GM04503 (cell line): ENCODE results near the gene FURIN.
"Not testable (repeated sequence)": the region's sequence is repeated elsewhere in the genome, so short reads cannot be mapped to it uniquely, and the experiment has no call there.

ENCODE experiments used
- DNase-seq: peaks from one replicate; pipeline ENCODE4 v3.0.0-alpha.2; 2012; ENCODE audit warnings: low read depth

FURIN gene

GRCh38 chr15:90883526-90883975, 15.2 kb downstream of the FURIN start:
- DNase-seq: no peak

GRCh38 chr15:90883976-90884718, 15.8 kb downstream of the FURIN start, which contains the start of gene FES:
TSS of gene FES (plus strand) at chr15:90884504. CDS start at chr15:90885046, 542 bp downstream.
- no peak for DNase-seq

DNA sequence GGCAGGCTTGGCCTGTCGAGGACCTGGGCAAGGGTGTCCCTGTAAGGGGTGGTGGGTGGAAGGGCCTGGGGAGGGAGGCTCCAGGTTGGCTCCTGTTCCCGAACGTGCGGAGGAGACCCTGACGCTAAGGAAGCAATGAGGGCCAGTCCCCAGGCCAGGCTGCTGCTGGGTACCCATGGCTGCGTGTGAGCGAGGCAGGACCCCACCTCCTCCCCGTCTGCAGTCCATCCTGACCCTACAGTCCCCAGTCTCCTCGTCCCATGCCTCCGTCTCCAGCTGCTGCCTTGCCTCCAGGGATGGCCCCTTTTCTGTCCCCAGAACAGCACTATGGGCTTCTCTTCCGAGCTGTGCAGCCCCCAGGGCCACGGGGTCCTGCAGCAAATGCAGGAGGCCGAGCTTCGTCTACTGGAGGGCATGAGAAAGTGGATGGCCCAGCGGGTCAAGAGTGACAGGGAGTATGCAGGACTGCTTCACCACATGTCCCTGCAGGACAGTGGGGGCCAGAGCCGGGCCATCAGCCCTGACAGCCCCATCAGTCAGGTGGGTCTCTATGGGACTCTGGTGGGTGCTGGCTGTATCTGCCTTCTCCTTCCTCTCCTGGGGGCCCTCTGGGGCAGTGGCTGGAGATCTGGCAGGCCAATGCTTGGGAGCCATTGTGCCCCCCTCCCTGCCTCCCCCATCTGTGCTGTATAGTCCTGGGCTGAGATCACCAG, 16.5 kb downstream of the FURIN start:
- no peak for DNase-seq

GRCh38 chr15:90885432-90886290, 17.3 kb downstream of the FURIN start:
- no peak for DNase-seq

DNA sequence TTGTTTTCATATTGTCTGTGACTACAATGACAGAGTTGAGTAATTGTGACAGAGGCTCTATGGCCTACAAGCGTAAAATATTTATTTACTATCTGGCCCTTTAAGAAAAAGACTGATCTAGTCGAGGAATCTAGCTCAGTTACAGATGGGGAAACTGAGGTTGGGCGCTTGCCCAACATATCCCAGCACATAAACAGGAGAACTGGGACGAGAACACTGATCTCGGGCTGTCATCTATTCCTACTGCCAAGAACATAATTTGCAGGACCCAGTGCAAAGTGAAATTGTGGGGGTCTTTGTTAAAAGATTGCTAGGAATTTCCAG, 17.9 kb downstream of the FURIN start:
- no peak for DNase-seq

DNA sequence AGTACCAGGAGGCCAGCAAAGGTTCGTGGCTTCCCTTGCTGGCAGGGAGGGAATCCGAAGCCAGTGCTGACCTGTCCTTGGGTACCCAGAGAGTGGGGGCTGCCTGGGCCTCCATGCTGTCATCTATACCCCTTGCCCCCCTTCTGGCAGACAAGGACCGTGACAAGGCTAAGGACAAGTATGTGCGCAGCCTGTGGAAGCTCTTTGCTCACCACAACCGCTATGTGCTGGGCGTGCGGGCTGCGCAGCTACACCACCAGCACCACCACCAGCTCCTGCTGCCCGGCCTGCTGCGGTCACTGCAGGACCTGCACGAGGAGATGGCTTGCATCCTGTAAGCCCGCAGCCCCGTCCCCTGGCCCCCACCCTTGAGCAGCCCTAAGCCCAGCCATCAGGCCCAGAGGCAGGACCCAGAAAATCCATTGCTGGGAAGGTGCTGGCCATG, 18.7 kb downstream of the FURIN start:
- DNase-seq: no peak

- no peak for DNase-seq
Observed at GRCh38 chr15:90889313-90889730, 20.9 kb downstream of the FURIN start.

- no peak for DNase-seq
Observed at GRCh38 chr15:90889736-90890456, 21.5 kb downstream of the FURIN start.

- no peak for DNase-seq
Observed at GRCh38 chr15:90890839-90891238, 22.5 kb downstream of the FURIN start.

DNA sequence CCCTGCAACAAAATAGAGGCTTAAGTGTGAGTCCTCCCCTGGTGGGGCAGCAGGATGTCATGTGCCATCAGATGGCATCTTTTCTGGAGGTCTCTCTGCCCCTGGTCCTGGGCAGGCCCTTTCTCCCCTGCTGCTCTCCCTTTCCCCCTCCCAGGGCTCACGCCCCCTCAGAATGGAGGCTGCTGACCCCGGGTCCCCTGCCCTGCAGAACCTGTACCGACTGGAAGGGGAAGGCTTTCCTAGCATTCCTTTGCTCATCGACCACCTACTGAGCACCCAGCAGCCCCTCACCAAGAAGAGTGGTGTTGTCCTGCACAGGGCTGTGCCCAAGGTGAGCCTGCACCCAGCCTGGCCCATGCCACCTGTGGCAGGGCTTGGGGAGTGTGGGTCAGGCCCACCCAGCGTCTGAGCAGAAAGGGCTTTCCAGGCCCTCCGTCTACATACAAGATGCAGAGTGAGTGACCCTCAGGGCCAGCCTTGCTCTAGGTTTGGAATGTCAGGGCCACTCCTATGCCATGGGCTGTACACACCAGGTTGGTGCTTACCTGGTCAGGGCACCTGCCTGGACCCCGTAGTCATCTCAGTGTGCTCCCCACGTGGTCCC, 23.1 kb downstream of the FURIN start:
- no peak for DNase-seq

DNA sequence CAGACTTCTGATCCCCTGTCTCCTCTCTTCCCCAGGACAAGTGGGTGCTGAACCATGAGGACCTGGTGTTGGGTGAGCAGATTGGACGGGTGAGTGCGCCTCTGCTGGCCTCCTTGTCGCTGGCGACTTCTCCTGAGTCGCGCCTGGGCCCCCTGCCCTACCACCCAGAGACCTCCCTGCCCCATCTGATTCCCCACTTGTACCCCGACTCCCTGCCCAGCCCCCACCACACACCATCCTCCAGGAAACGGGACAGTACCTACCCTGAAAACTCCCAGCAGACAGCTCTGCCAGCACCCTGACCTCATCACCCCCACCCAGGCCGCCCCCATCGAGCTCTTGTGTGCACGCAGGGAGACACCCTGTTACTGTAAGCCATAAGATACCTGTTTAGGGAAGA, 23.6 kb downstream of the FURIN start:
- DNase-seq: no peak

DNA sequence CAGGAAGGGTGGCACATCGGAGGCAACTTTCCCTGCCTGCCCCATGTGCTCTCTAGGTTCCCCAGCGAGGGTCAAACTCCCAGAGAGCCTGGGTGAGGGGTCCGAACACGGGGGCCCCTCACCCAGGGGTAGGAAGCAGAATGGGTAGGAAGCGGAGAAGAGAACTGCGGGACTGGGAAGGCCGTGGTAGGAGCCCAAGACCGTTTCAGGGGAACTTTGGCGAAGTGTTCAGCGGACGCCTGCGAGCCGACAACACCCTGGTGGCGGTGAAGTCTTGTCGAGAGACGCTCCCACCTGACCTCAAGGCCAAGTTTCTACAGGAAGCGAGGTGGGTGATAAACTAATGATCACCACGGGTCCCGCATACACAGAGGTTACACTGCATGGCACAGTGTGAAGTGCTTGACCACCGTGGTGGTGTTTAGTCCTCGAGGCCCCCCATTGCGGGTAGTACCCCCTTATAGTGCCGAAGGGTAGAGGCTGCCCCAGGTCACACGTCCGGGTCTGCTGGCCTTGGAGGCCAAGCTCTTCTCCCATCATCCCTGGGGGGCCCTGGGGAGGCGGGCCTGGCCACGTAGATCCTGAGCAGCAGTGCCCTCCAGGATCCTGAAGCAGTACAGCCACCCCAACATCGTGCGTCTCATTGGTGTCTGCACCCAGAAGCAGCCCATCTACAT, 24.2 kb downstream of the FURIN start:
- DNase-seq: no peak

DNA sequence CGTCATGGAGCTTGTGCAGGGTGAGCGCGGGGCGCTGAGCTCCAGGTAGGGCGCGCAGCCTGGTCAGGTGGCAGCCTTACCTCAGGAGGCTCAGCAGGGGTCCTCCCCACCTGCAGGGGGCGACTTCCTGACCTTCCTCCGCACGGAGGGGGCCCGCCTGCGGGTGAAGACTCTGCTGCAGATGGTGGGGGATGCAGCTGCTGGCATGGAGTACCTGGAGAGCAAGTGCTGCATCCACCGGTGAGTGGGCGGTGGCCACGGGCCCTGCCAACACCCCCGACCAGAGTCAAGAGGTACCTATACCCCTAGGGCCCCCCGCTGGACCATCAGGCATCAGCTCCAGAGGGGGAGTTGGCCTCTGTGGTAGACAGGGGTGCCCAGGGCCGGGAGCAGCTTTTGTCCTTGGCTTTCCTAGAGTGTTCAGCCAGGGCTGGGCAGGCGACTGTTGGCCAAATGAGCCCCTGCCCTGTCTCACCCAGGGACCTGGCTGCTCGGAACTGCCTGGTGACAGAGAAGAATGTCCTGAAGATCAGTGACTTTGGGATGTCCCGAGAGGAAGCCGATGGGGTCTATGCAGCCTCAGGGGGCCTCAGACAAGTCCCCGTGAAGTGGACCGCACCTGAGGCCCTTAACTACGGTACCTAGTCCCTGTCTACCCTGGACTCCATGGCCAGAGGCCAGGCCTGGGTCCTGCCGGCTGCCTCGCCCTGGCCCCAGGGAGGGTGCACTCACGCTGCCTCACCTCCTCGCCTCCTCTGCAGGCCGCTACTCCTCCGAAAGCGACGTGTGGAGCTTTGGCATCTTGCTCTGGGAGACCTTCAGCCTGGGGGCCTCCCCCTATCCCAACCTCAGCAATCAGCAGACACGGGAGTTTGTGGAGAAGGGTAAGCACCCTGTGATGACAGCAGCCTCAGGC, 25.0 kb downstream of the FURIN start:
- DNase-seq: no peak

GRCh38 chr15:90895571-90896117, 27.3 kb downstream of the FURIN start:
- no peak for DNase-seq

DNA sequence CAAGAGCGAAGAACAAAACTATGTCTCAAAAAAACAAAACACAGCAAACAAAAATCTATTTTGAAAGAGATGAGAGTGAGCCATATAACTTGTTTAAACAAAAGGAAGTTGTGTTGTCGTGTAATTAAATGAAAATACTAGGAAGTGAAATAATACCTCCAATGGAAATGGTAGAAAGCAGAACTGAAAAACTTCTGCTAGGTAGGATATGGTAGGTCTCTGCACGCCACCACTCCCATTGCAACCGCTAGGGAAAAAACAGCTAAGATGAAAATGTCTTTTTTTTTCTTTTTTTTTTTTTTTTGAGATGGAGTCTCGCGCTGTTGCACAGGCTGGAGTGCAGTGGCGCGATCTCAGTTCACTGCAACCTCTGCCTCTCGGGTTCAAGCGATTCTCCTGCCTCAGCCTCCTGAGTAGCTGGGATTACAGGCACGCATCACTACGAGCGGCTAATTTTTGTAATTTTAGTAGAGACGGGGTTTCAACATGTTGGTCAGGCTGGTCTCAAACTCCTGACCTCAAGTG, 28.8 kb downstream of the FURIN start:
- not testable (repeated sequence) for DNase-seq

- no peak for DNase-seq
Observed at GRCh38 chr15:90901175-90902039, 33.0 kb downstream of the FURIN start.

DNA sequence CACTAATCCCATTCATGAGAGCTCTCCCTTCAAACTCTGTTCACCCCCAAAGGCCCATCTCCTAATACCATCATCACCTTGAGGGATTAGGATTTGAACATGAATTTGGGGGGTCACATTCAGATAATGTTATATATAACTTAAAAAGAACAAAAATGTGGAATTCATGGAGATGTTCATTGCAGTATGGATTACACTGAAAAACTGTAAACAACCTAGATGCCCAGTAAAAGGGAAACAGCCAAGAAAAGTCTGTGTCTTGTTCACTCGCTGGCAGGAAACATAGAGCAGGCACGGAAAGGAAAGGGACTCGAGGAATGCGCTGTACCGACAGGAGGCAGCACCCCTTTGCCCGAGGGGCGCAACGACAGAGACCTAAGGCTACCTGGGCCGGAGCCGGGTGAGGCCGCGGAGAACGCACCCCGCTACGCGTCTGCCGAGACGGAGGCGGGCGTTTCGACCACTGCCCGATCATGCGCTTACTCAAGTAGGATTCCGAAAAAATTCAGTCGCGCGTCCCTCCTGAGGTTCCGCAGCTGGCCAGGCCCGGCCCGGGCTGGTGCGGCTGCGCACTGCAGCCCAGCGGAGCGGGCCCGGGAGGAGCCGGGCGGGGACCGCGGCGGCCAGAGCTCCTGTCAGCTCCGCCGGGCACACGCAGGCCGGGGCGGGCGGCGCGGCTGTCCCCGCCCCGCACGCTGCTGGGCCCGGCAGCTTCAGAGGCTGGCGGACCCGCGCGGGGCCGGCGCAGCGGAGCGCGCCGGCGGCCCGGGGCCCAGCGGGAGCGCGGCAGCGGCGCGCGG, 33.9 kb downstream of the FURIN start:
- DNase-seq: peak; percentile 39
